Stimulated activated CD4-positive, alpha-beta T cell treated with anti-CD3 and anti-CD28 coated beads, TNF-alpha, amount 100 ng/mL, for 48 hours (primary cell): ENCODE data around the gene CRB2.

Source experiments
- DNase-seq, 3 donors: peaks; one replicate each; pipeline ENCODE4 v3.0.0-alpha.2; 2020; ENCODE audit warnings: low read depth in 3 of 3

Gene CRB2

DNA sequence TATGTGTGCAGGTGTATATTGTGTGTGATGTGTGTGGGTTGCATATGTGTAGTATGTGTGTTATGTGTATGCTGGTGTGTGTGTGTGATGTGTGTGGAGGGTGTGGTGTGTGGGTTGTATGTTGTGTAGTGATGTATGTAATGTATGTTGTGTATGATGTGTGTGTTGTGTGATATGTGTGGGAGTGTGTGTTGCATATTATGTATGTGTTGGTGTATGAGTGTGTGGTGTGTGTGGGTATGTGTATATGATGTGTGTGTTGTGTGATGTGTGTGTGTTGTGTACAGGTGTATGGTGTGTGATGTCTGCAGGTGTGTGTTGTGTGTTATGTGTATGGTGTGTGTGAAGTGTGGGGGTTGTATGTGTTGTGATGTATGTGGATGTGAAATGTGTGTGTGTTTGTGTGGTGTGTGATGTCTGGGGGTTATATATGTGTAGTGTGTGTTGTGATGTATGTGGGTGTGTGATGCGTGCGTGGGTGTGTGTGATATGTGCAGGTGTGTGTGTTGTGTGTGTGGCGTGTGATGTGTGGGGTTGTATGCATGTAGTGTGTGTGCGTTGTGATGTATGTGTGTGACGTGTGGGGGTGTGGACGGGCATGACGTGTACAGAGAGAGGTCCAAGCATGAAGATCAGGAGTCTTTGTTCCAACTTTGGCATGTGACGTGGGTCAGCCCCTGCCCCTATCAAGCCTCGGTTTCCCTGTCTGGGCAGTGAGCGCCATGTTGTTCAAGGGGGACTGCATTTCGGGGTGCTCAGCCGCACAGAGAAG, 8.5 kb upstream of the CRB2 start:
- no peak for DNase-seq

DNA sequence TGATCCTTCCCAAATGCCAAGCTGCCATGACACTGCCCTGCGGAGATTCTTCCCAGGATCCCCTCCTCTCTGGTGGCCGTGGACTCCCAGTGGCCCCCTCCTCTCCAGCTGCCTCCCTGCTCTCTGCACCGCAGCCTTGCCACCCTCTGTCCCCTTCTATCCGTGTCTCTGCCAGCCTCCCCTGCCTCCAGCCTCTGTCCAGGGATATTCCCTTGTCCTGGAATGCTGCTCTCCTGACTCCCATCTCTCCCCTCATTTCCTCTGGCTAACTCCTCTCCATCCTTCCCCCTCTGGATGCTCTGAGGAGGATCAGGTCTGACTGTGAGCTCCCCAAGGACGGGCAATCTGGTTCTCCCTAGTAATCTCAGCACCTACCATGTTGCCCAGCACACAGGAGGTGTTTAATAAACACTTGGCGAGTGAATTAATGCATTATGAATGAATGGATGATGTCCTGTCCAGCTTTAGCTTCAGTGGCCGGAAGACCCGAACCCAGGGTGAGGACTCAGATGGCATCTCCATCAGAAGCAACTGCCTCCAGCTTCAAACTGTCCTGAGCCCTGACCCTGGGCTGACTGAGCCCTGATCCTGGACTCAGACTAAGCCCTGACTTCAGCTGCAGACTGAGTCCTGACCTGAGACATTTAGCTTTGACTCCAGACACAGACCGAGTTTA, 7.5 kb upstream of the CRB2 start:
- no peak for DNase-seq

DNA sequence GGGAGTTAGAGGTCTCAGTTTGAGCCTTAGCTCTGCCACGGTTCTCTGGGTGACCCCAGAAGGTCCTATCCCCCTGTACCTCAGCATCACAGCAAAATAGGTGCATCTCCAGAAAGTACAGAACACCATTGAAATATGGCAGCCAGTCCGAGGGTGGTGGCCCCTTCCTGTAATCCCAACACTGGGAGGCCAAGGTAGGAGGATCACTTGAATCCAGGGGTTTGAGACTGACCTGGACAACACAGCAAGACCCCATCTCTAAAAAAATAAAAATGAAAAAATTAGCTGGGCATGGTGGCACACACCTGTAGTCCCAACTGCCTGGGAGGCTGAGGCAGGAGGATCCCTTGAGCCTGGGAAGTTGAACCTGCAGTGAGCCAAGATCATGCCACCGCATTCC, 7.0 kb upstream of the CRB2 start:
- no peak for DNase-seq

DNA sequence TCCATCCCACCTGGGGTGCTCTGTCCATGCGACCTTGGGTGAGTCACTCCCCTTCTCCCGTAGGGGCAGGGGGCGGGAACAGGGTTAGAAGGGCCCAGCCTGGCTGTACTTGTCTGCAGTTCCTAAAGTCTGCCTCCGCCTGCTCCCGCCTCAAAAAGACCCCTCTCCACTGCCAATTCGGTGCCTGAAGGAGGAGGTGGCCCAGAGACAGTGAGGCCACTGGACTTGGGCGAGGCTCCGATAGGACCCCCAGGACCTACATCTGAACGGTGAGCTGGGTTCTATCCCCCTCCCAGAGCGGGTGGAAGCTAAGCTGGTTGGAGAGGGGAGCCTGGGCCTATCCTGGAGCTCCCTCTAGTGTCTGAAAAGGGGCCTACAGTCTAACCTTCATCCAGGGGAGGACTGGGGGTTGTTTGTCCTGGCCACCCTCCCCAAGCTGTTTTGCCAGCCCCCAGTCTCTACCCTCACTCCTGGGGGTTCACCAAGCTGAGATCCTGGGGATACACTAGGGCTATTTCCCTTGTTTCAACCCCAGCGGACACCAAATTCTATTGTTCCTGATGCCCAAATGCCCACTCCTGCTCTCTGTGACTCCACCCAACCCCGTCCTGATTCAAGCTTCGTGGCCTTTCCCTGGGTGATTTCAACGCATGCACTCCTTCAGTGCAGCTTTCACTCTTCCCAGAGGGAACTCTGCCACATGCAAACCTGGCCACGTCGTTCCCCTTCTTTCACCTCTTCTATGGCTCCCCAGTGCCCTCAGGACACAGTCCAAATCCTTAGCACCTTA, 6.1 kb upstream of the CRB2 start:
- DNase-seq, result peak; percentile 42 to 63 (median 58)

DNA sequence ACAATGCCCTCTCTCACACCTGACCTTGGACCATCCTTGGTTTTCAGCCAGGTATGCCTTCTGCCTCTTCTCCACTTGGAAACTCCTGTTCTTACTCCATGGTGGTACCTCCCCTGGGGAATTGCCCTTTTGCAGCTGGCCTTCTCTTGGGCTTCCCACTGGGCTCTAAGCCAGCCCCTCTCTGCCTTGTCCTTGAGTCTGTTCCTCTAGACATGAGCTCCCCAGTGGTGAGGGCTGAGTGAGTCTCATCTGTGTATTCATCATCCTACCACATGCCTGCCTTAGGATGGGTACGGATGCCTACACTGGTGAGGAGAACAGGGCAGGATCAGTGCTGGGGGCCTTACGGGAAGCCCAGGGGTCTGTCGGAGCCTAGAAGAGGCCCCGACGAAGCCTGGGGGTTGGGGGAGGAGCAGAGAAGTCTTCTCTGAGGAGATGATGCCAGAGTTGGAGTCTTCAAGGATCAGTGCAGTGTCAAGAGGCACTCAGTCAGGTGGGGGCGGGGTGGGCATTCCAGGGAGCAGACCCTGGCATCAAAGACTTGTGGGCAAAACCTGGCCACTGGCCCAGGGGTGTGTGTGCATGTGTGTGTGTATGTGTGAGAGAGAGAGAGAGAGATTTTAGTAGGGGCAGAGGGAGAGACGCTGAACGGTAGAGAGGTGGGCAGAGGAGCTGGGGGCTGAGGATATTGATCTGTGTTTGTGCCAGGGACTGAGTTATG, 5.2 kb upstream of the CRB2 start:
- no peak for DNase-seq

DNA sequence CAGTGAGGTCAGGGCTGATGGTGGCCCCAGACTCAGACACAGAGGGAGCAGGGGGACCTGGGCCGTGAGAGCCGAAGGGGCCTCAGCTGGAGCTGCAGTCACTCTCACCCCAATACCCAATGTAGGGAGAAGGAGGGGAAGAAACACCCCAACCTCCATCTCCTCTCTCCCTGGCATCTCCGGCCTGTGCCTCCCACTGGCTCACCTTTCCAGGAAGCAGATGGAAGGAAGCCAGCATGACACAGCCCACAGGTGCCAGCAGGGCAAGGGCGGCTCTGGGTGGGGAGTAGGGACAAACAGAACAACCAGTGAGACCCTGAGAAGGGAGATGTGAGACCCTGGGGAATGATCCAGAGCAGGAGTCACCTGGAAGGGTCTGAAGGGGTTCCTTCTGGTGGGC, 3.0 kb upstream of the CRB2 start:
- DNase-seq, result no peak

DNA sequence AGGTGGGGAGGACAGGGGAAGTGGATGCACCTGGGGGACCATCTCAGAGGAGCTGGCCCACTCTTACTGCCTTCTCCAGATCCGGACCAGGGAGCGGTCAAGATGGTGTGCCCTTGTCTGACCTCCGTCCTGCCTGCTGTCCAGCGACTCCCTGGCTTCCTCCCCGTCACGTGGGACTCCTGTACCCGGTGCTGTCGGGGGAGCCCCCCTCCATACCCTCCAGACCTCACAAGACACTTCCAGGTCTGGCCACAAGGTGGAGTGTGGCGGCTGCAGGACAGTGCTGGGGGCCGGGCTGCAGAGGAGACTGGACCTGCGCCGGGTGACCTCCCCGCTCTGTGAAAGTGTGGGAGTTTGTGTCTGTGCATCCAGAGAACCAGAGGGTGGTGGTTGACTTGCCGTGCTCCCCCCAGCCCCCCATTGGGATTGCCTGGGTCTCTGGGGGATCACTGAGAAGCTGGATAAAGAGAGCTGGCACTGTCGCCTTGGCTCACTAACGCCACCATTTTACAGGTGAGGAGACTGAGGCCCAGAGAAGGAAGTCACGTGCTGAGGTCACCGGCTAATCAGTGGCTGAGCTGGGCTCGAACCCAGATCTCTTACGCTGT, 1.9 kb upstream of the CRB2 start:
- DNase-seq, result peak in 2 of 3 donors; percentile 26 to 53

DNA sequence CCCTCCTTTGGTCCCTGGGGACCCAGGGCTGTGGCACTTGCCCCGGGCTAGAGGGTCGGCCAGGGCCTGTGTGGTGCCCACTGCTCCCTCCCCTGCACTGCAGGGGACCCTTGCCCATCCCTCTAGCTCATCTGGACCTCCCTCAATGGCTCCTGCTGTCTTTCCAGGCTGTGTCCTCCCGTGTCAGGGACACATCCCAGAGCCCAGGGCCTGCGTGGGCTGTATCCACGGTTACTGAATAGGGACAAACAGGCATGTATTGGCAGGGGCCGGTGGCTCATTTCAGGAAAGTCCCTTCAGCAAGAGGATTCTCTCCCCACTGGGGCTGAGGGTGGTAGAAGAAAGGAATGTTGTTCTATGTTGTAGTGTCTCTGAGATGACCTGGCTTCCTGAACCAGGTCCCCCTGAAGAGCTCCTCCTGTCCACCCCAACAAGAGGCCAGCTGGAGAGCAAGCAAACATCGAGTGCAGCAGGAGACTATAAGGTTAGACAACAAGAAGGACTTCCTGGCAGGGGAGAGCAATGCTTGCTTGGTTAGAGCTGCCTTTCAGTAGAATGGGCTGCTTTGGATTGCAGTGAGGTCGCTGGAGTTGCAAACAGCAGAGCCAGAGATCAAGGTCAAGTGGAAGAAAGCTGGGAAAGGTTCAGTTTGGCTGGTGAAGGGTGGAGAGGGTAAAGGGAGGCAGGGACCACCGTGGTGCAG, 1.0 kb upstream of the CRB2 start:
- no peak for DNase-seq

DNA sequence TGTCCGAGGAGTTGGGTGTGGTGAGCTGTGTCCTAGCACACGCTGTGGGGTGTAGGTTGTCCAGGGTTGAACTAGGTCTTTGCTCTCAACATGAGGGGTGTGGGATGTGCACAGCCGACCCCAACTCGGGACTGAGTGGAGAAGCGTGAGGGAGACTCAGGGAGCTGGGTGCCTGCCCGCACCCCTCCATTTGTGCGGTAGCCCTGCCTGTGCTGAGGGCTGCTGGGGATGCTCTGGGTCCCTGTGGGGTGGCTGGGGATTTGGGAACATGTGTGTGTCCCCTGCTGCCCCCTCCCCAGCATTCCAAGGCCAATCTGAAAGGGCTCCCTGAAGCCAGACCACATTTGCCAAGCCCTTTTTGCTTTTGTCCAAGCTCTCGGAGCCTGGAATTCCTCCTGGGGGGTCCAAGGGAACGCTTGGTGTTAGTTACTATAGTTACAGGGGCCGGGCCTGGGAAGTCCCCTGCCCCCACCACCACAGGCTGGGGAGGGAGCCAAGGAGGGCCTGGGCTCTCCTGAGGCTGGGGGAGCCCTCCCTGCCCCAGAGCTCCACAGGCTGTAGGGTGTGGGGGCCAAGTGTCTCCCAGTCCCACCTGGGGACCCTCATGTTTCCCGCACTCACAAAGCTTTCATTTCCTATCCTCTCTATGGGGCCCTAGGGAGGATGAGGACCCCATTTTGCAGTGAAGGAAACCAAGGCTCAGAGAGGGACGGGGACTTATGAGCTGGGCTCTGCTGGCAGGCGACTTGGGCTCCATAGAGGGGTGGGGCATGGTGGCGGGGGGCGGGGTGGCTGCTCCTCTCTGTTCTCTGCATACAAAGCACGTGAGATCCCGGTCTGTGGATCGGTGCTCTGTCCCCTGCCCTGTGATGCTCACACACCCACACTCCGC, 1.1 kb downstream of the CRB2 start:
- no peak for DNase-seq

DNA sequence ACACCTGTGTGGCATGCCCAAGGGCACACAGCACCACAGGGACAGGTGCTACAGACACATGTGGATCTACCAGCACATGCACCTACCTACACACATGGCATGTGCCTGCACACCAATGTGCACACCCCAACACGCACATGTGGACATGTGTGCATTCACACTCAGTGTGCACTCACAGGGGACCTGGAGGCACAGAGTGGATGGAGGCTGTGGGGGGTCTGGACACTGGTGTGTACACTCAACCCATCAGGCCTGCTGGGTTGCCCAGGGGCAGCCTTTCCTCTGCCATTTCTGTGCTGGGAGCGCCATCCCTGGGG, 1.7 kb downstream of the CRB2 start:
- no peak for DNase-seq

DNA sequence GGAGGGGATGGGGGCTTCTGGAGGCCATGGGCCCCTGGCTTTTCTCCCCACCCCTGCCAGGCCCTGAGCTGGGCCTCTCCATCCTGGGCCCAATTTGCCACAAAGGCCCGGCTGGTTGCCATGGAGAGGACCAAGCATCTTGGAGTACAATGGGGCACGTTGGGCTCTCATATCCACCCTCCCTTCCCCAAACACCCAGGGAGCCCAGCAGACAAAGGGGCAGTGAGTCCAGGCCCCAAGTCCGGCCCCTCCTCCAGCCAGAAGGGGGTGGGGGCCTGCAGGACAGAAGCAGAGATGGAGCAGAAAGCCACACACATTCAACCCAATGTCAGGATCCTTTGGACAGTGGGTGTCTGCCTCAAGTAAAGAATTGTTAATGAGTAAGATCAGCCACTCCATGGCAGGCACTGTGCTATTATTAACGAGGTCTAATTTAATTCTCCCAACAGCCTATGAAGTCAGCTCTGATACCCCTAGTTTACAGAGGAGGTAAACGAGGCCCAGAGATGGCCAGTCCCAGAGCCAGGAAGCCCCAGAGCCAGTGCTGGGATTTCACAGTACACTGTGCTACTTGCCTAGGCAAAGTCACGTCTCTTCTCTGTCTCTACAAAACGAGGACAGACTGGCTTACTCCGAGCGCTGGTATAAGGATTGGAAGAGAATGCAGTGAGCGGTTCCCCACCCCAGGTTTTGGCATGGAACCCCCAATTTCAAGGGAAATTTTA, 2.3 kb downstream of the CRB2 start:
- no peak for DNase-seq

DNA sequence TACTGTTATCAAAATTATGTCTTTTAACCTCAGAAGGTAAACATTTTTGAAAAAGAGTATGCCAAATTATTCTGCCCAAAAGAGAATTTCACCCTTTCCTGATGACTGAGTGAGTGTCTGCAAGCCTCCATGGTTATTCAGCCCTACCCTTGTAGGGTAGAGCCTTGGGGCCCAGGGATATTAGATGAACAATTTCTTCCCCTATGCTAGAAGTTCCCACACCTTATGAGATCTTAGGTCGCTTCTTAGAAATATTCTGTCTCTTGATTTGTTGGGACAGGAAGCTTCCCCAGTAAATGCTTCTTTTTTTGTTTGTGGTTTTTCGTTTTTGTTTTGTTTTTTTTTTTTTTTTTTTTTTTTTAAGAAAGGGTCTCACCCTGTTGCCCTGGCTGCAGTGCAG, 3.1 kb downstream of the CRB2 start:
- DNase-seq, result no peak

DNA sequence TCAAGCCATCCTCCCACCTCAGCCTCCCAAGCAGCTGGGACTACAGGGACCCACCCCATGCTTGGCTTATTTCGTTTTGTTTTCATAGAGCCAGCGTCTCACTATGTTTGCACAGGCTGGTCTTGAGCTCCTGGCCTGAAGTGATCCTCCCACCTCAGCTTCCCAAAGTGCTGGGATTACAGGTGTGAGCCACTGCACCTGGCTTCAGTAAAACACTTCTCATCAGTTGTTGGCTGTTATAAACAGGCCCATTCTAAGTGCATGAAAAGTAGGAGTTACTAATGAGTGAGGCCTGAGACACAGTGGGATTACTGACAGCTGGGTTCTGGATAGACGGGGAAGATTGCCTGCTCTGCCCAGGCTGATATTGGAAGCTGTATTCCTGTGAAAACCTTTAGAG, 3.5 kb downstream of the CRB2 start:
- DNase-seq, result no peak

DNA sequence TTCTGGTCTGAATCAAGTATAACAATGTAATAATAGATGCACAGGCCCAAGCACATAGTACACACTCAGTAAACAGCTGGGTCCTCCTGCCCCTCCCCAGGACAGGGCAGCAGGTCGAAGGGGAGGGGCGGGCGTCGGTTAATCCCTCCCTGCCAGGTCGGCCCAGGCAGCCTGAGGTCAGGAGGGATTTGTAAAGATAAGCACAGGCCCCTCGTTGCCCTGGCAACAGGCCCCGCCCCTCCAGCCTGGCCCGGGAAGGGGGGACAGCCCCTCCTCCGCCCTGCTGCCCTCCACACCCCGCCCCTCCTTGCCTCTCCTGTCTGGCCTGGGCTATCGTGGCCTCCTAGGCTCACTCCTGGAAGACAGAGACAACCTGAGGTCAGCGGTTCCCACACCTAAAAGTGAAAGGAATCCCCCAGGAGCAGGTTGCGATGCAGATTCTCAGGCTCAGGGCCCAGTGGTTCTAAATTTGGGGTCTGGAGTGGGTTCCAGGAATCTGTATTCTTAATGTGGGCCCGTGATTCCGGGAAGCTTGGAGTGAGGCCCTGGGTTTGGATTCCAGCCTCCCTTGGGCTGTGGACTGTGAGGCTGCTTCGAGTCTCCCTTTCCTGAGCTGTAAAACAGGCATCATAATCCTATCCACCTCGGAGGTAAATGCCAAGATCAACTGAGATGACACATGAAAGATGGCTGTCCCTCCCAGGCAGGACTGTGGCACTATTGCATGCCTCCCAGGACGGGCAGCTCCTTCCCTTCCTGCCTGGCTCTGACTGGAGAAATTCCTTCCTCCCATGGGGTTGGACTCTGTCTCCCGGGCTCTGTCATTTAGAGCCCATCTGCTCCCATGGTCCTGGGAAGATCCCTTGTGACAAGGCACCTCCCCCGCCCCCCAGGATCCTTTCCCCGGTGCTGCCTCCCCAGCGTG, 4.4 kb downstream of the CRB2 start:
- DNase-seq, result no peak

DNA sequence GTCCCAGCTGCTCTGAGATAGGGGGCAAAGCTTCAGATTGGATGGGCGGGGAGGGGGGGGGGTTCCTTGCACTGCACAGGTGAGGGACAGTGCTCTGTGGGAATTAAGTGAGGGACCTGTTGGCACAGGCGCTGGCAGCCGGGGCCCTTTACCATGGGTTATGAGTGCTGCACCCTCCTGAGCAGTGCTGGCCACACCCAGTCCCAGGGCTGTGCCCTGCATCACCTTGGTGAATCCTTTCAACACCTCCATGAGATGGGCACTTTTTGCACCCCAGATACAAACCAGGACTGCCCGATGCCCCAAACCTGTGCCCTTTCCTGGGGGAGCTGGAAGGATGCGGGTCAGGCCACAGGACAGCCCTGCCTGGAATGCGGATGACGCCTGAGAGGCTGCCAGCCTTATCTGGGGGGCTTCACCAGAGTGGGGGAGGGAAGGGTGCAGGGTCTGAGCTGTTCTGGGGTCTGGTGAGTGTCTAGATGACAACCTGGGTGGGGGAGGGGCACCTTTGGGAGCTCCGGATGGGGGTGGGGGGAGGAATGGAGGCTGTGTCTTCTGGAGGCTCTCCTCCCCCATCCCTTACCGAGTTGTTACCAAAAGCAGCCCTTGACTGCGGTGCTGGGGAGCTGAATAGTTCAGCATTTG, 5.2 kb downstream of the CRB2 start:
- DNase-seq, result no peak

DNA sequence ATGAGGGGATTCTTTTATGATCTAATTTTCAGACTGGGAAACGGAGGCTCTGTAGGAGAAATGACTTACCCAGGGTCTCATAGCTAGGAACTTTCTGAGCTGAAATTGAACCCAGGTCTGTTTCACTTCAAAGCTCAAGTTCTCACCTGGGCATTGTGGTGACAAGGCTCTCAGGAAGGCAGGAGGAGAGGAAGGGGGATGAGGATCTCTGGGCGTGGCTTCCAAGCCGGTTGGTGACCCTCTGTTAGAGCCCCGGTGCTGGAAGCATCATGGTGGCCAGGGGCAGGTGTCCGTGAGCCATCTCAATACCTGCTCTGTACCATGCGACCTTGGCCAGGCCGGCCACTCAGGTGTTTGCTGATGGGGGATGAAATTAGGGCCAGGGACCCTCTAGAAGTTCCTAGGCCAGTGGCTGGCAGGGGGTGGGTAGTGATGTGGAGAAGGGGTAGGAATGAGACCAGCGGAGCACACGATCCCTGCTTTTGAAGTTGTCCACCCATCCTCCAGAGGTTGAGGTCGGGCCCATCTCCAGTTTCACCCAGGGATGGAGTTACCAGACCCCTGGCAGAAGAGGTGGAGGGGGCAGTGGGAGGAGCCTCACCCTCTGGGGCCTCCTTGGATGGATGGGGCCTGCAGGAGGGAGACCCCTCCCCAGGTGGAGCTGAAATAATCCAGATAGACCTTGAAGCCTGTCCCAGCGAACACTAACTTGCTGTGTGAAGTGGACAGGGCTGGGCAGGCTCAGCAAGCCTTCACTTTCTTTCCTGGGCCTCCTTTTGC, 5.9 kb downstream of the CRB2 start:
- DNase-seq, result no peak

DNA sequence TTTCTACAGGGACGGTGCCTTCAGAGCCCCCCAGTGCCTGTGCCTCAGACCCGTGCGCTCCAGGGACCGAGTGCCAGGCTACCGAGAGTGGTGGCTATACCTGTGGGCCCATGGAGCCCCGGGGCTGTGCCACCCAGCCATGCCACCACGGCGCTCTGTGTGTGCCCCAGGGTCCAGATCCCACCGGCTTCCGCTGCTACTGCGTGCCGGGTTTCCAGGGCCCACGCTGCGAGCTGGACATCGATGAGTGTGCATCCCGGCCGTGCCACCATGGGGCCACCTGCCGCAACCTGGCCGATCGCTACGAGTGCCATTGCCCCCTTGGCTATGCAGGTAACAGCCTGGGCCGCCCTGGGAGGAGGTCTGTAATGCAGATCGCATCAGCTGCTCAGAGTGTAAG, 6.9 kb downstream of the CRB2 start:
- DNase-seq, result no peak
